A673 (cell line): ENCODE data around the gene PRSS38. TPM values are rescaled to one million over a fixed set of nuclear protein-coding genes. Genes with fewer than 3 reads are reported as not detected.

Experiments
- BruUV-seq: library from RNA; stranded (reverse); fragments of 400-500 nt; replicated peaks from 2 replicates; lab custom pipeline; 2021; lab: Mats Ljungman, UMichigan
- CTCF ChIA-PET: fragments of 300-600 bp; sonication (Branson Sonifier 250); formaldehyde crosslinking; loops from one replicate; lab custom pipeline; 2022; ENCODE audit warnings: antibody characterized with exemption; lab: Charles Lee
- POLR2A ChIA-PET: fragments of 300-600 bp; sonication (Branson Sonifier 250); formaldehyde crosslinking; loops from one replicate; lab custom pipeline; 2022; ENCODE audit warnings: antibody characterized with exemption; ENCODE audit not compliant: low non-redundant PET; lab: Charles Lee
- DNase-seq: peaks from one replicate; pipeline ENCODE4 v3.0.0-alpha.2; 2015; ENCODE audit warnings: low spot score
- H3K27ac ChIP-seq: fragments of 200-600 bp; sonication (generic); 2 replicates; pipeline ENCODE4 v1.5.1; 2016; ENCODE audit warnings: mixed run types, low read depth, mild to moderate bottlenecking, mixed read lengths, antibody characterized with exemption, low read length; ENCODE audit not compliant: poor library complexity, severe bottlenecking
- H3K27me3 ChIP-seq: fragments of 200-600 bp; sonication (generic); replicated peaks from 2 replicates; pipeline ENCODE4 v1.6.1; 2017; ENCODE audit warnings: mixed run types, low read depth, mild to moderate bottlenecking, mixed read lengths, antibody characterized with exemption, low read length; ENCODE audit not compliant: insufficient read depth, poor library complexity
- H3K36me3 ChIP-seq: fragments of 200-600 bp; sonication (generic); 2 replicates; pipeline ENCODE4 v1.6.1; 2016; ENCODE audit warnings: mixed run types, mild to moderate bottlenecking, mixed read lengths, antibody characterized with exemption, low read length; ENCODE audit not compliant: insufficient read depth, poor library complexity, severe bottlenecking
- H3K4me1 ChIP-seq: fragments of 200-600 bp; sonication (generic); 2 replicates; pipeline ENCODE4 v1.6.1; 2017; ENCODE audit warnings: mixed run types, mild to moderate bottlenecking, mixed read lengths, antibody characterized with exemption, low read length; ENCODE audit not compliant: insufficient read depth, poor library complexity, severe bottlenecking
- H3K4me3 ChIP-seq: fragments of 200-600 bp; sonication (generic); 2 replicates; pipeline ENCODE4 v1.5.1; 2016; ENCODE audit warnings: low read depth, mixed run types, mild to moderate bottlenecking, mixed read lengths, low read length; ENCODE audit not compliant: poor library complexity, severe bottlenecking
- H3K9me3 ChIP-seq: fragments of 200-600 bp; sonication (generic); 2 replicates; pipeline ENCODE4 v1.6.1; 2016; ENCODE audit warnings: mixed run types, low read depth, mild to moderate bottlenecking, mixed read lengths, antibody characterized with exemption, low read length; ENCODE audit not compliant: poor library complexity, severe bottlenecking
- EZH2 ChIP-seq: fragments of 200-600 bp; sonication (generic); IDR thresholded peaks from 2 replicates; pipeline ENCODE4 v1.6.1; 2017; ENCODE audit warnings: borderline replicate concordance, low read depth, mild to moderate bottlenecking, mixed read lengths, antibody characterized with exemption, low read length; ENCODE audit not compliant: poor library complexity, severe bottlenecking
- intact Hi-C: fragments of 100-400 bp; cut with micrococcal nuclease; formaldehyde crosslinking; loops from one replicate; pipeline ENCODE4 v1.10.0; 2022; ENCODE audit not compliant: unreplicated experiment
- total RNA-seq: library from RNA; stranded (reverse); gene quantifications from 2 replicates; pipeline ENCODE4 v1.2.3, GENCODE V29; 2021
- TF ChIP-seq, protein P1 (sequence below): fragments of 300-800, 200-600 bp; sonication (generic); conservative IDR thresholded peaks from 2 replicates; pipeline ENCODE4 v1.5.1; 2017; ENCODE audit warnings: low read depth, mild to moderate bottlenecking, antibody characterized with exemption, low read length, moderate library complexity, mixed read lengths

PRSS38 gene
- total RNA-seq, 1 experiment from 2014 or later: not detected

DNA sequence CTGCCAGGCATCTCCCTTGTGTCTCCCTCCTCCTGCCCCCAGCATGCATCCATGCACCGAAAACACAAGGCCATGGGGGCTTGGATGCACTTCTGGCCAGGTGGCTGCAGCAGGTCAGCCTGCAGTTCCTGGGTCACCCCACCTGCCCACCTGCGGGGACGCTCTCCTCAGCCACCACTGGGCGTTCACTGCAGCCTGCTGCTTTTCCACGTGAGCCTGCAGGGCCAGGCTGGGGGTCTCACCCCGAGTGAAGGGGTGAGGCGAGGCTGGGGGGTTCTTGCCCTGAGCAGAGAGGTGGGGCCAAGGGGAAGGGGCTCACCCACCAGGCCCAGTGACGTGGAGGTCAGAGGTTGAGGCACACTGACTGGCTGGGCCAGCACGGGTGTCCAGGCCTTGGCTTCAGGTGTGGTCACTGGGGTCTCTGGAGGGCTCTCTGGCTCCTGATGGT, 67.6 kb downstream of the PRSS38 start:
- ChIA-PET POLR2A (no interaction called here), CTCF (no interaction called here)
- intact Hi-C loops: no loop called here

DNA sequence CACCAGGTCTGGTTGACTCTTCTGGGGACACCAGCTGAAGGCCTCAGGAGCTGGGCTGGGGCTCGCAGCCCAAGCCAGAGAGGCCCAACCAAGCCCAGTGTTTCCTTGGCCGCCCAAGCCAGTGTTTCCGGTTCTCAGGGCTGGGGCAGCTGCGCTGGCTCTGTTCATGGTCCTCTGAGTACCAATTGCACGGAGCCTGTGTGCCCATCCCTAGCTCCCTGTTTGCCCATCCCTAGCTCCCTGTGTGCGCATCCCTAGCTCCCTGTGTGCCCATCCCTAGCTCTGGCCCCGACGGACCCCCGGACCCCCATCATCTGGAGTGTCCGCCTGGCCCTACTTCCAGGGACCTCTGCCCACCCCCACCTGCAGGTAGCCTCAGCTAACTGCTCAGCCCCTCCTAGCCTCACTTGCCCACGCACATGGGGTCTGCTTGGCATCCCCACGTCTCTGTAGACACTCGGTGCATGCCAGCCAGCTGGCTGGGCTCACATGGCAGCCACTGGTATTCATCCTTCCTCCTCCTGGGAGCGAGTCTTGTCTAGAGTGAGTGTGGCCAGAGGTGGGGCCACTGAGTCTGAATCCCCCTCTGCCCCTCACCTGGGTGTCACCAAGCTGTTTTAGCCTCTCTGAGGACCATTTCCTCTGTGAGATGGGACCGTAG, 68.3 kb downstream of the PRSS38 start:
- BruUV-seq: no TSS peak
- Histone ChIP-seq H3K27me3 (peaks cover 18% of the 10 kb centered on the region), H3K4me3 (no peak overlapping the region), H3K4me1 (no peaks in the 10 kb centered on the region), H3K27ac (no peak overlapping the region), H3K9me3 (no peaks in the 10 kb centered on the region), H3K36me3 (no peaks in the 10 kb centered on the region)
- DNase-seq: no peak
- ChIA-PET POLR2A (no interaction called here), CTCF (no interaction called here)
- no peak for TF ChIP-seq EZH2
- TF ChIP-seq, protein P1, sequence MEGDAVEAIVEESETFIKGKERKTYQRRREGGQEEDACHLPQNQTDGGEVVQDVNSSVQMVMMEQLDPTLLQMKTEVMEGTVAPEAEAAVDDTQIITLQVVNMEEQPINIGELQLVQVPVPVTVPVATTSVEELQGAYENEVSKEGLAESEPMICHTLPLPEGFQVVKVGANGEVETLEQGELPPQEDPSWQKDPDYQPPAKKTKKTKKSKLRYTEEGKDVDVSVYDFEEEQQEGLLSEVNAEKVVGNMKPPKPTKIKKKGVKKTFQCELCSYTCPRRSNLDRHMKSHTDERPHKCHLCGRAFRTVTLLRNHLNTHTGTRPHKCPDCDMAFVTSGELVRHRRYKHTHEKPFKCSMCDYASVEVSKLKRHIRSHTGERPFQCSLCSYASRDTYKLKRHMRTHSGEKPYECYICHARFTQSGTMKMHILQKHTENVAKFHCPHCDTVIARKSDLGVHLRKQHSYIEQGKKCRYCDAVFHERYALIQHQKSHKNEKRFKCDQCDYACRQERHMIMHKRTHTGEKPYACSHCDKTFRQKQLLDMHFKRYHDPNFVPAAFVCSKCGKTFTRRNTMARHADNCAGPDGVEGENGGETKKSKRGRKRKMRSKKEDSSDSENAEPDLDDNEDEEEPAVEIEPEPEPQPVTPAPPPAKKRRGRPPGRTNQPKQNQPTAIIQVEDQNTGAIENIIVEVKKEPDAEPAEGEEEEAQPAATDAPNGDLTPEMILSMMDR: no peak
- intact Hi-C loops: no loop called here

More for the DNA sequence above, 67.6 kb downstream of the PRSS38 start:
- no TSS peak for BruUV-seq
- no peak for TF ChIP-seq EZH2
- TF ChIP-seq, protein P1: no peak
- H3K4me3 ChIP-seq: no peak overlapping the region
- peaks cover 18% of the 10 kb centered on the region for H3K27me3 ChIP-seq
- no peak for DNase-seq
- H3K4me1 ChIP-seq: no peaks in the 10 kb centered on the region
- no peaks in the 10 kb centered on the region for H3K36me3 ChIP-seq
- H3K27ac ChIP-seq: no peak overlapping the region
- no peaks in the 10 kb centered on the region for H3K9me3 ChIP-seq

DNA sequence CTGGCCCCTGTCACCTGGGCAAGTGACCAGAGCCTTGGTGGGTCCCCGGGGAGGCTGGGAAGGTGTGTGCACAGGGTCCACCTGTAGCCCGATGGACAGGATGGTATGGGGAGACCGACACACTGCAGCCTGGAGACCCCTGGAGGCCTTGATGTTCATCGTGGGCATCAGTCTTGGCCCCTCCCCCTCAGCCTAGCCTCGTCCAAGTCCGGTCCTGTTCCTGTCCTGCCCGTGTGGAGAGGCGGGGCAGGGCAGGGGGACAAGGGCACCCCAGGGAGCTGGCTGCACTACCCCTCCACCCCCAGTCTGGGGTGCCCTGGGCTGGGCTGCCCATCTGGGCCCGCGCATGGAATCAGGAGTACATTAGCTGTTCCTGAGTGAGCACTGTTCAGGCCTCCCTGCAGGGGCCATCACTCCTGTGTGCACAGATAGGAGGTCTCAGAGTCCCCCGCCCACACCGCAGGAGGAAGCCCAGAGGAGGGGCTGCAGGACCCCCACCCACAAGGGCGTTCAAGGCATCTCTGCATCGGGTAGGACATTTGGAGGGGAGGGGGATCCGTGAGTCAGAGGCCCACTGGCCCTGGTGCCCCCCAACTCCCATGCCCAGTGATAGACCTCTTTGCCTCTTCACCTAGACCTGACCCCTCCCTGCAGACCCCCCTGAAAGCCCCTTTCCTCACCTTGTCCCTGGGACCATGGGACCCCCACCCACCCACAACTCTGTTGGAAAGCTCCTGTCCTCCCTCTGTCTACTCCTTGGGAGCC, 69.1 kb downstream of the PRSS38 start:
- POLR2A ChIA-PET: no interaction called here
- H3K27ac ChIP-seq: no peak overlapping the region
- H3K27me3 ChIP-seq: peaks cover 15% of the 10 kb centered on the region
- TF ChIP-seq, protein P1: no peak
- no peak for TF ChIP-seq EZH2
- no peak overlapping the region for H3K4me3 ChIP-seq
- no peaks in the 10 kb centered on the region for H3K9me3 ChIP-seq
- H3K4me1 ChIP-seq: no peaks in the 10 kb centered on the region
- CTCF ChIA-PET: no interaction called here
- intact Hi-C loops: no loop called here
- BruUV-seq: no TSS peak
- H3K36me3 ChIP-seq: no peaks in the 10 kb centered on the region
- DNase-seq: no peak
